SK-N-SH (cell line): ENCODE data around the gene ADD3.

Source experiments
- CTCF ChIP-seq: fragments of 200-600 bp; sonication (generic); IDR thresholded peaks from 2 replicates; pipeline ENCODE4 v1.6.1; 2017; ENCODE audit warnings: antibody characterized with exemption, mild to moderate bottlenecking, moderate library complexity
- MAX ChIP-seq: IDR thresholded peaks from 2 replicates; pipeline ENCODE4 v1.4.0; 2012; ENCODE audit warnings: low read depth
- POLR2AphosphoS5 ChIP-seq: IDR thresholded peaks from 2 replicates; pipeline ENCODE4 v1.6.1; 2012; ENCODE audit warnings: low read depth, low read length
- RAD21 ChIP-seq: IDR thresholded peaks from 2 replicates; pipeline ENCODE4 v1.6.1; 2012; ENCODE audit warnings: mild to moderate bottlenecking, low read length
- RFX5 ChIP-seq: IDR thresholded peaks from 2 replicates; pipeline ENCODE4 v1.6.1; 2012; ENCODE audit warnings: mild to moderate bottlenecking, improper control_type of control experiment, low read length
- SMC3 ChIP-seq: IDR thresholded peaks from 2 replicates; pipeline ENCODE4 v1.6.1; 2012; ENCODE audit warnings: low read depth, low read length, improper control_type of control experiment
- TAF1 ChIP-seq: IDR thresholded peaks from 2 replicates; pipeline ENCODE4 v1.6.1; 2012; ENCODE audit warnings: low read depth, mild to moderate bottlenecking, low read length, moderate library complexity, borderline replicate concordance
- YY1 ChIP-seq: IDR thresholded peaks from 2 replicates; pipeline ENCODE4 v1.4.0; 2012; ENCODE audit warnings: low read depth, mild to moderate bottlenecking
- TF ChIP-seq, protein P1 (sequence below): IDR thresholded peaks from 2 replicates; pipeline ENCODE4 v1.6.1; 2012; ENCODE audit warnings: mild to moderate bottlenecking, low read depth, low read length, moderate library complexity

DNA sequence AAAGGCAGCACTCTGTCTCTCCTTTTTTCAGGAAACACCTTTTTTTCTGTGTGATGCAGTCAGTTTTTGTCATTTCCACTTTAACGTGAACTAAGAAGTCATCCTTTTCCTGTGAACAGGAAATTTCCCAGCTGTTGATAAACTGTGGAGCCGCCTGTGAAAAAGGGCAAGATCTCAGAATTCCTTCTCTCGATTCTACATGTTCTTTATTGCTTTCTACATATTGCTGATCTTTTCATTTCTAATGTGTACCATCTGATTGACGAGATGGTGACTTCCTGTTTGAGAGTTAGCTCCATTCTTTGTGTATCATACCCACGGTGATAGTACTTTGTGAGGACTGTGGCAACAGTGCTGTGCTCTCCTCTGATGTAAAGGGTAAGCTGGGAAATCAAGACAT, 50.4 kb downstream of the ADD3 start:
- TF ChIP-seq RFX5 (no peak), POLR2AphosphoS5 (no peak), SMC3 (no peak), YY1 (no peak), CTCF (no peak), RAD21 (no peak), MAX (no peak), TAF1 (no peak)
- TF ChIP-seq, protein P1, sequence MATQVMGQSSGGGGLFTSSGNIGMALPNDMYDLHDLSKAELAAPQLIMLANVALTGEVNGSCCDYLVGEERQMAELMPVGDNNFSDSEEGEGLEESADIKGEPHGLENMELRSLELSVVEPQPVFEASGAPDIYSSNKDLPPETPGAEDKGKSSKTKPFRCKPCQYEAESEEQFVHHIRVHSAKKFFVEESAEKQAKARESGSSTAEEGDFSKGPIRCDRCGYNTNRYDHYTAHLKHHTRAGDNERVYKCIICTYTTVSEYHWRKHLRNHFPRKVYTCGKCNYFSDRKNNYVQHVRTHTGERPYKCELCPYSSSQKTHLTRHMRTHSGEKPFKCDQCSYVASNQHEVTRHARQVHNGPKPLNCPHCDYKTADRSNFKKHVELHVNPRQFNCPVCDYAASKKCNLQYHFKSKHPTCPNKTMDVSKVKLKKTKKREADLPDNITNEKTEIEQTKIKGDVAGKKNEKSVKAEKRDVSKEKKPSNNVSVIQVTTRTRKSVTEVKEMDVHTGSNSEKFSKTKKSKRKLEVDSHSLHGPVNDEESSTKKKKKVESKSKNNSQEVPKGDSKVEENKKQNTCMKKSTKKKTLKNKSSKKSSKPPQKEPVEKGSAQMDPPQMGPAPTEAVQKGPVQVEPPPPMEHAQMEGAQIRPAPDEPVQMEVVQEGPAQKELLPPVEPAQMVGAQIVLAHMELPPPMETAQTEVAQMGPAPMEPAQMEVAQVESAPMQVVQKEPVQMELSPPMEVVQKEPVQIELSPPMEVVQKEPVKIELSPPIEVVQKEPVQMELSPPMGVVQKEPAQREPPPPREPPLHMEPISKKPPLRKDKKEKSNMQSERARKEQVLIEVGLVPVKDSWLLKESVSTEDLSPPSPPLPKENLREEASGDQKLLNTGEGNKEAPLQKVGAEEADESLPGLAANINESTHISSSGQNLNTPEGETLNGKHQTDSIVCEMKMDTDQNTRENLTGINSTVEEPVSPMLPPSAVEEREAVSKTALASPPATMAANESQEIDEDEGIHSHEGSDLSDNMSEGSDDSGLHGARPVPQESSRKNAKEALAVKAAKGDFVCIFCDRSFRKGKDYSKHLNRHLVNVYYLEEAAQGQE, result no peak
